ENCODE data around the gene LSM11.
A peak's percentile ranks its signal among the peaks of the same experiment; 100 is the strongest.

GRCh38 chr5:157718519-157718918 lies 25.0 kb upstream of the LSM11 start:
- TF ChIP-seq CTCF (IDR thresholded peaks at IDR 0.05) (peak; percentile 52 to 84 (median 71)), POLR2A (IDR thresholded peaks at IDR 0.05) (no peak)
